NCI-H748 (cell line): ENCODE data around the gene AUTS2.

ENCODE experiments used
- DNase-seq: peaks from one replicate; lab custom pipeline; 2025; ENCODE audit not compliant: unreplicated experiment; lab: John Stamatoyannopoulos, UW

The AUTS2 gene

DNA sequence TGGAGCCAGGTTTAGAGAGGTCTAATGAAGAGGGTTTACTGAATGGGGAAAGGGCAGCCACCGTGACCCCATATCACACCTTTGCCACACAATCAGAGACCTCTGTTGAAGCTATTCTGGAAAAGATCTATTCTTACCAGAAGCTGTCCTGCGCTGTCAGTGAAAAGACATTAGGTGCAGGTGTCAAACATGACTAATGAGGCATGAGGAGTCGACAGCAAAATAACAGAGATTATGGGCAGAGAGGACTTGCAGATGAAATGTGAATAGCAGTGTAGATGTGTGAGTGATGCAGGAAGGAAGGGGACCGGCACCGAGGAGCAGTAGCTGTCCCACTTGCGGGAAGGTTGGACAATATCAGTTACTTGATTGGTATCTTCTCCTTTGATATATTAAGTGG lies 906.0 kb downstream of the AUTS2 start:
- DNase-seq, result no peak

DNA sequence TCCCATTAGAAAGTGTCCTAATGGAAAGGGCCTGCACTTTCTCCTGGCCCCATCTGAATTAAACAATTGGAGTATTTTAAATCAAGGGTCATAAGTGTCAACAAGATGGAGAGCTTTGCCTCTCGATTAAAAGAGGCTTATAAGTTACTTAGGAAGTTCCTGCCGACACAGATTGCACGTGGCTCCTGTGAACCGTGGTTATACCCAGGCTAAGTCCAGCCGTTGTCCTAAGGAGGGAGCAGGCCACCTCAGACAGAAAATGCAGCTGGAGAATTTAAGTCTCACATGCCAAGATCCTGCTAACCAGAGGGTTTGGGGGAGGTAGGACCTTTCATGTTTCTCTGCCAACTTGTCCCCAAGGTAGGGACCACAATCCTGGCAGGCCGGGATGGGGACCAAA lies 907.2 kb downstream of the AUTS2 start:
- DNase-seq, result no peak

DNA sequence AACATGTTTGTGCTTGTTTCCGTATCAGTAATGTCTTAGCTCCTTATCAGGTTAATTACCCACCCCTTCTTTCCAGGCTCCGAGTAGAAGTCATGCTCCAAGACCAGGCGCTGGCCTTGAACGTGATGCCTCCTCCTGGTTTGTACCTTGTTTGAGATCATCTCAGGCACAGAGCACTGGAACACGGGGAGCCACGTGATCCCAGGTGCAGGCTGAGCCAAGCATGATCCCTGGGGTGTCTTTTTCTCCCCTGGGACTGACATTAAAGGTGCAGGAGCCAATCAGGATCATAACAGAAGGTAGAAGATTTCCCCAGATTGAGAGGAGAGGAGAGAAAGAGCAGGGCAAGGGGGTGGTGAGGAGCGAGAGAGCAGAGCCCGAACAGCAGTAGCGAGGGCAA lies 907.6 kb downstream of the AUTS2 start:
- no peak for DNase-seq

DNA sequence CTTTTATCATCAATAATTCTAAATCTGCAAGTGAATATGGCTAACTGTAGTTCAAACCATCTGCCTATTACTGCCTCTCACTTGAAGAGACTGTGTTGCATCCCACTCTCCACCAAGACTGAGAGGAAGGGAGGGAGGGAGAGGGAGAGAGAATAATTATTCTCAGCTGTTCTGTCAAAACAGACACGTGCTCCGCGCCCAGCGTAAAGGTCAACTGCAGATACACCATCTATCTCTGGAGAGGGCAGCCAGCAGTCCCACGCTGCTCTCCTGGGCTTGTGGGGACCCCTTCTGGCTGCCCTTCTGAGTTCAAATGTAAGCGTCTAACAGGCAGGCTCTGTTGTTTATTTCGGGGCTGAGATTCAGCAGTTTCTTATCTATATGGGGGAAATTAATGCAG lies 908.2 kb downstream of the AUTS2 start:
- DNase-seq, result peak; percentile 91

DNA sequence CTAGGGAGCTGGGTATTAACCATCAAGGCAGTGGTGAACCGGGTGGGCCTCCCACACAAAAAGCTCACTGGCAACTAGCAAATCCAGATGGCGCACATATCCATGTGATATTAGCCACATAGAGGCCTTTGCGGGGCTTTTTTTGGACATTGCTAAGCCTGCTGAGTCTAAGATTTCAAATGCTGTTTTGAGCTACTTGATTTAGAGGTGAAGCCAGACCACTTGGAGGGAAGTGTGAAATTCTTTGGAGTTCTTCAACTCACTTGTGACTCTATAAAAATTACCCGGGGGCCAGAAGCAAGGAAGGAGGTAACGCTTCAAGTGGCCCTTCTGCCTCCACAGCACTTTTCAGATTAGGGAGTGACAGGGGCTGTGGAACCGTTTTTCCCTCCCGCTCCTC lies 913.9 kb downstream of the AUTS2 start:
- DNase-seq, result no peak

DNA sequence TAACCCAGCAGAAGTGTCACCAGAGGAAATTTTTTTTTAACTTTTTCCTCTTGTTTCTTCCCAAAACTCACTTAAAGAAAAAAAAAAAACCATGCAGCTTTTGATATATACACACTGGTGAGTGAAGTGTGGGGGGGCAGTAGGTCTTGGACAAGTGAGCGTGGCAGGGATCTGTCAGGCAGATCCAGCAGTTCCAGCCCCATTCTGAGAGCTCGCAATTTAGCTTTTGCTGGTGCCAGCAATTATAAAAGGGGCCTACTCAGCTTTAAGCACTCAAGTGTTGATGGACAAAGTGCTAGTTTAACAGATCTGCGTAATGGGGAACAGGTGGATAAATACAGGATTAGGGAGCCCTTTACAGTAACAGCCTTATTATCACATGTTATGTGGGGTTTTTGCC lies 914.5 kb downstream of the AUTS2 start:
- peak; percentile 59 for DNase-seq

DNA sequence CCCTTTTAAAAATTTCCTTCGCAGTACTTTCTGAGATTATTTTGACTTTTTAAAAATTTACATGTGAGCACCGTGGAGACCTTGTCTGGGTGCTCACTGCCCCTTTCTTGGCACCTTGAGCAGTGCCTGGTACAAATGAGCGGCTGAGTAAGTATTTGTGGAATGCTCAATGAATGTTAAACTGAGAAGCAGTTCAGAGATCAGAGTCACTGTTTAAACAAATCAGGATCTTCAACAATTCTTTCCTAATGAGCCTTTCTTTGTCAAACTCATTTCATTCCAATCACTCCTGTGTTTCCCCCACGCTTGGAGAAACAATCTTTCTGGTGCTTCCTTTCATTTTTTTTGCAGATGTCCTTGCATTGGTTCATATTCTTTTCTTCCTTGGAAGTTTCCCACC lies 922.3 kb downstream of the AUTS2 start:
- DNase-seq, result no peak

DNA sequence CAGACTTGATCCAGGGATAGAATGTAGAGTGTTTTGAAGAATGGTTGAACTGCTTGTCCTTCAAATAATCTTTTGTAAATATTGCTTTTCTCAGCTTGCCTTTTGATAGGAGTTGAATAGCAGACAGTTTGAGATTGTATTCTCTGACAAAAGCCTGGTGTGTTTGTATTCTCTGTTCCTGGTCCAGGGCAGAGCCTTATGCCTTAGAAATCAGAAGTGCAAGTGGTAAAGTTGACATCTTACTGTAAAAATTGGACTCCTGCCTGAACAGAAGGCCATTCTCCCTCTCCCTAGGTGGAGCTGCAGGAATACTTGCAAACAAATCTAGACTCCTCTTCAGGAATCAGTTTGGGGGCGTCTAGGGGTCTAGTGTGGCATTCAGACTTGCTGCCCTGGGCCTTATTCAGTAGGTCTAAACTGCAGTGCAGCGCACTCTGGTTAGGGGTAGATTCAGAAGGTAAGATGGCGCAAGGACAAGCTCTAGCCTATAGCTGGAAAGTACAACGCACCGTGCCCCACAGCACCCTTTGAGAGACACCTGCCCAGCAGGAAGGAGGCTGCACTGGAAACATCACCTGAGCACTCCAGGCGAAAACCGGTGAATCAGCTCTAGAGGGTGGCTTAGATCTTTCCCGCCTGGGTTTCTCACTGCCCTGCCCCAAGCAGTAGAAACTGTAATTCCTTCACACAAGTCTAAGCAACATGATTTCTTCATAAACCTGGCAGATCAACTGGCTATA lies 925.1 kb downstream of the AUTS2 start:
- no peak for DNase-seq

DNA sequence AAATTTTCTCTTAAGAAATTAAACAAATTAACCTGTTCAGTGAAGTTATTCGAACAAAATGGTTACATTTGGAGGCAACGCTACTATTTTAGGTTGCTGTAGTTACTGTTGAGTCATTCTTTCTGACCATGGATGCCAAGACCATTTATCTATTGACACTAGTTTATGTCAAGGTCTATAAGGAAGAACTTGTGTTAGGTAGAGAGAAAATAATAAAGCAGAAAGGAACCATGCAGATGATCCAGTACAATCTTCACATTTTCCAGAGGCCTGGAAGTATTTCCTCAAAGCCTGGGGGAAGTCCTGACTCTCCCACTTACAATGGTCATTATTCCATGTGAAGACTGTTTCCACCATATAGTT lies 925.7 kb downstream of the AUTS2 start:
- DNase-seq, result no peak

DNA sequence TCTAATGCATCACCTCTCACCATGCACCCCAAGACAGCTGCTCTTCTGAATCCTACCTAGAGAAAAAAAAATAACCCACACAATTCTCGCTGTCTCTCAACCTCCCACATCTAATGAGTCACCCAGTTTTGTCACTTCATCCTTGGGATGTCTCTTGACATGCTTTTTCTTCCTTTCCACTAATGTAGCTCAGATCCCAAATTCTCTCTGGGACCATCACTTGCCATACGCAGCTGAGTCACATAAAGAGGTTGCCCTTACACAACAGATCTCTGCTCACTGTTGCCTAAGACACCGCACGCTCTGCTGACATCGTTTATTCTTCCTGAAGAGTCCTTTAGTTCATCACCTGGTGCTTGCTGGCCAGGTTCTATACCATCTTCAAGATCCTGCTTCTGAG lies 927.7 kb downstream of the AUTS2 start:
- no peak for DNase-seq

DNA sequence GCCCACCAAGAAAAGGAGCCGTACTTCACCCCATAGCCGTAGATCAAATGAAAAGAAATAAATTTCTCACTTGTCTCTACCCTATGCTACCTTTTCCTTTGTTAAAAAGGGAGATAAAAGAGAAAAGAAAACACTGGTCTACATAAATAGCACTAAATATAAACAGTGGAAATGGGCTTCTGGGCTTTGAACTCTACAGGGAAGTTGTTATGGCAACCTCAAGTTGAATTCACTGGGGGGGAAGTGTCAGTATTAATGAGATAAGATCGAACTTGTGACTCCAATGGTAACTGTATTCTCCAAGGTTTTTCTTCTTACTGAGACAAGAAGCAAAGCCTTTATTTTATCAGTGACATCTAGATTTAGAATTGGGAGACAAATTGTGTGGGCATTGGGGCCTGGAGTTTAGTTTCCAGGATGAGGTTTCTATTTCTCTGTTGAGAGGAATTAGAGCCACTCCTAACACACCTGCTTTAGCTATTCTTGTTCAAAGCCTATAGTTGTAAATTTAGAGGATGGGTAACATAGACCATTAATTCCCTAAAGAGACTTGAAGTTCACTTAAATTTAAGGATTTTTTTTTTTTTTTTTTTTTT lies 929.3 kb downstream of the AUTS2 start:
- DNase-seq, result peak; percentile 50

DNA sequence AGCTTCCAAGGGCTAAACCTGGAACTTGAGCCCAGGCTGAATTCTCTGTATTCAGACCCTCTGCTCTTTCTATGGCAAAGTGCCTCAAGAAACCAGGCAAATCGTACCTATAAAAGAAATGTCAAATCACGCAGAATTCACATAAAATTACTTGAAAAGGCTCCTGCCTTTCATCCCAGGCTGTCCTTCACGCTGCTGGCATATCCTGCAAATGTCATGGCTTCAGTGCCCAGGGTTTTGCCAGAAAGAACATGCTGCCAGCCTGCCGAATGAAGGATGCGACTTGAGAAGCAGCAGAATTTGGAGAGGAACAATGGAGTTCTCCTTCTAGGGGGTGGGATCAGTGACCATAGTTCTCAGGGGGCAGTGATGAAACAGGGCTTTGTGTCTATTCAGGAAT lies 931.2 kb downstream of the AUTS2 start:
- DNase-seq, result no peak

DNA sequence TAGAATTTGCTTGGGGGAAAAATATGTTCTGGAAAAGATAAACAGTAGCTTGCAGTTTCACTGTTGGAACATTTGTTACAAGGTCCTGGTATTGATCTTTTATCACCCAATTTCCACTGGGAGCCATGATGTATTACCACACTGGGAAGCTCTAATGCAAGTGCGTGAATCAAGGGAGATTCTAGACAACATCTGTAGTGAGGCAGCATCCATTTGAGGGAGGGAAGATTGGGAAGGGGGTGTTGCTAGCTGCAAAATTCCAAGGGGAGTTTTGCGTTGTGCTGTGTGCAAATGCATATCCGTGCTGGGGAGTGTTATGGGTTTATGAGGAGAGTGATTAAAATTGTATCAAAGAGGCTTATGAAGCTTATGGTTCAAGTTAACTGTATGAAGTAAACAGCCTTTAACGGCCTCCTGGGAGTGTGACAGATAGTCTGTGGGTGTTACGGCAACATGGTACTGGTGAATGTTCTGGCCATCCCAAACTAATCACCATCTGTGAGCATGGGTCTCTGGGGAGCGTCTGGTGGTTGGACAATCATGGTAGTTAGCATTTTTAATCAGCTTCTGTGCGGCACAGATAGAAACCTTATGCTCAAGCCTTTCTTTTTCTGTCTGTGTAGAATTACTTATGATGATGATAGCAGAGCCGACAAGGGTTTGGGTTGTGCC lies 931.8 kb downstream of the AUTS2 start:
- no peak for DNase-seq

DNA sequence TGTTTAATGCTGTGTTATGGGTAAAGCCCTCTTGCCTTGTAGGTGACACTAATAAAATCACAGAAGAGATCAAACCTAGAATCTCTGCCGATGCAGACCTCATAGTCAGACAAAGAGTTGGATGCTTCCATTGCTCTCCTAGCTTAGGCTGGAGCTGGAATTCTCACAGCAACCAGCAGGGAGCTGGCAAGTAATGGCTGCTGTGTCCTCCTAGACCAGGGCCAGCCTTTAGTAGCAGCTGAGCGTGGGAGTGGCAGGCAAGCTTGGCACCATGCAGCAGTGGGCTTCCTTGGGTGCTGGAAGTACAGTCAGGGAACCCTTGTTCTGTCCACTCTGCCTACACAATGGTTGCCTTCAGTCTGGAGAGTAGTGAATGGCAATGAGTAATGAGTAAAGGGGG lies 935.3 kb downstream of the AUTS2 start:
- no peak for DNase-seq

DNA sequence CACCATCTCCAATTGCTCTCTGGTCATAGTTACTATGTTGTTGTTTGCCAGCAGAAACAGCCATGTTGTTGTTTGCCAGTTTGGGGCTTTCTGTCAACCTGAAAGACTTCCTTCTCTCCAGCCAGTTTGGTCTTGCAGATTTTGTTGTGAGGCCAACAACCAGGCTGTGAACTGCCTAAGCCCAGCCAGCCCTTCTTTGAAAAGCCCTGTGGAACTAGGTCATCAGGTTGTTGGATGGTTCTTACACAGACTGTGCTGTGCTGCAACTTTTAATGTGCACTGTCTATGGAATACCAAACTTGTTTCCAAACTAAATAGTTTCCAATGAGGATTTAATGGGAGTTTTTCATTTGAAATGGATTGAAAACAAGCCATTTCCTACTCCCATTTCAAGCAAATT lies 940.9 kb downstream of the AUTS2 start:
- DNase-seq, result no peak

DNA sequence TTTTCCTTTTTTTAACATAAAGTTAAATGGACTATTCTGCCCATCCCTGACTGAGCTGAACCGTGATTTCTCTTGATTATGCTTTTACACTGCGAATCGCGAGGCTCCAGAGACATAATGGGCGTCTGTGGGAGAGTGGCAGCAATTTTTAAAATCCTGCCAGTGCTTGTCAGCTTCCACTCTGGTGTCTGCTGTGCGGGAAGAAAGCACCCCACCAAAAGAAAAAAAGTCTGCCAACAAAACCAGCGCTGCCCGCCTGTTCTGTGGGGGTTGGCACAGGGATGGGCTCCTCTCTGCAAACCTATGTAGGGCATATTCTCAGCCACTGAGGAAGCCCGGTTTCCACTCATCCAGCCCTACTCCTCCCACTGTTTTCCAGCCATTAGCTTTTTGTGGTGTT lies 941.3 kb downstream of the AUTS2 start:
- no peak for DNase-seq

DNA sequence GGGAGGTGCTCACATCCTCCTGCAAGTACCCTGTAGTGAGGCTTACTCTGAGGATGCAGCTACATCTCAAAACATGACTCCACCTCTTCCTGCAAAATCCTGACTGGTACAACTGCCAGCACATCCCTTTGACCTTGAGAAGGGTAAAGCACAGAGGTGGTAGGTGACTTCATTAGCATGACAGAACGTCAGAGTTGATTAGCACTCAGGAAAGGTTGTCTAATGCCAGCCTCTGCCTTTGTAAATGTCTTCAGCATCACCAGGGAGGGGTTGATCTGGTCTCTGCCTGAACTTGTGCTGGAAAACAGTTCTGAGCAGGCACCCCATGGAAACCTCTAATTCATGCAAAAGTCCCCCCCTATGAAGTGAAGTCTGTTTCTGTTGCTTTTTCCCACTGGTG lies 942.4 kb downstream of the AUTS2 start:
- DNase-seq, result no peak

DNA sequence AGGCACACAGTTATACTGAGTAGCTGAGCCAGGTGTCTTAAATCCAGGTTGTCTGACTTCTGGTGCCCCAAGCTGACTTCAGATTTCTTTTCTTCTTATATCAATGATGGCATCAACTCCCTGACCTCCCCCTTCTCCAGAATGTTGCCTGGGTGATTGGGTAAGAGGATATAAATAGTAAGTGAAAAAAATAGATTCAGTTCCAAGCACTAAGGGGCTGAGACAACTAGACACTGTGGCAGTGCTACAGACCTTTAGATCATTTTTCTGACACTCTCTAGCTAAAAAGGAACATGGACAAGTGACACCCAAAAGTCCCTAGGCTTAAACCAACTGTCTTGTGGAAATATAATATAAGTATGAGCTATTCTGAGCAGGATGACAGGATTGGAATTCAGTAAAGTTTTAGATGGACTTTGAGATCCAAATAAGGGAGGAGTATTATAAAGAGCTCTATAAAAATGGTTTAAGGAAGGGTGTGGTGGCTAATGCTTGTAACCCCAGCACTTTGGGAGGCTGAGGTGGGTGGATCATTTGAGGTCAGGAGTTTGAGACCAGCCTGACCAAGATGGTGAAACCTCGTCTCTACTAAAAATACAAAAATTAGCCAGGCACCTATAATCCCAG lies 944.6 kb downstream of the AUTS2 start:
- DNase-seq, result no peak

DNA sequence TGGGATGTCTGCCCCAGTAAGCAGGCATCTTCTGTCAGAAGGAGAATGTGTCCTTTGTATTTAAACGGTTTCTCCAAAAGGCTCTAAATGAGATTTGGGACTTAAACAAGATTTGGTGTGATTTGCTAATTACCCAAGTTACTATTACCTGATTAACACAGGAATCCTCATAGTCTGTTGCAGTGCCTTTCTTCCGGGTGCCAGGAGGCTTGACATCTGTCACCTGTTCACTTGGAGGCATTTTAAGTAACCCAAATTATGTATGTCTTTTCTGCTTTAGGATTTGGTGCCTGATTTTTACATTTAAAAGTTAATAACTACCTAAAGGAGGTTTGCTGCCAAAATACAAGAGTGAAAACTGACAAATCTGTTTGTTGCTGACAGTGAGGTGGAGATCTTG lies 945.7 kb downstream of the AUTS2 start:
- no peak for DNase-seq

DNA sequence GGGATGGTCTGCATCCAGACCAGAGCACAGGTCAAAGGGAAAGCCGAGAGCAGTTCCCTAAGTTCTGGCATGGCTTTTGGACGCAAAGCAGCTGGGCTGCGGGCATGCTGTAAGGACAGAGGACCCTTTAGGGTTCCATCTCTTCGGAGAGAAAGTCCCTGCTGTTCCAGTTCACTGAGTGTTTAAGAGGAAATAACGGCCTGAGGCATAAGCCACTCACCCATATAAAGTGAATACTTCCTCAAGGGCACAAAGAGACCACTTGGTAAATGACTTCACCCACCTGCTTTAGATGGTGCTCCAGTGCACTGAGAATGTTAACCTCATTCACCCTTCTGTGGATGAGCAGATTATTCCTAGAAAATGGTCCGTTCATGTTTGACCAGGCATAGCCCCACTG lies 946.9 kb downstream of the AUTS2 start:
- no peak for DNase-seq

DNA sequence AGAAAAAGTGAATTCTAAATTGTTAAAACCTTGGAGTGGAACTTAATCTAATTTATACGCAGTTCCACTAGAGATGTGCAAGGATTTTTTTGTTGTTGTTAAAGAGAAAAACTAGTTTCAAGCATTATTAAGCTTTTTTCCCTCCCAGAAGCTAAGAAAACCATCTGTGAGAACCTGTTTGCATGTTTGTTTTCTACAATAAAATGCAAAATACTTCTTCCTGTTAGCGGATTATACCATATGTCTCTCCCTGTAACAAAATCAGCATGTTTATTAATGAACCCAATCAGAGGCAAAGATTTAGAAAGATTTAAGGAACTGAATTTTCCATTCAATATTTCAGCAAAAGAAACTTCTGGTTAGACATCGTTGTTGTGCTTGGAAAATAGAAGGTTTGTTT lies 953.9 kb downstream of the AUTS2 start:
- no peak for DNase-seq

DNA sequence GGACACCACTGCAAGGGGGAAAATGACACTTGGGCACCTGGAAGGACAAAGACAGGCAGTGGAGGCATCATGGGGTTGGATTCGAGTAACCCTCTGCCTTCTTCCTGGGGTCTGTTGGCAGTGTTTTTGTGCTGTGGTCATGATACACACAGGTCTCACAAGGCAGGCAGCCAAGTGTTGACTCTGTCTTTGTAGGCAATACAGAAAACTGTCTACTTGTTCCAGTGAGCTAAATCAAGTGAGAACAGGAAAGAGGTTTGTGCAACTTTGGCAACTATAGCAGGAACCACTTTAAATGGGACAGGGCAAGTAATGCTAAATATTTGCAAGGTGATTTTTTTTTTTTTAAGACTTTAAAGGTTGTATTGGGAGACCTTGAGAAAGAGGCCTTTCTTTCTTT lies 955.1 kb downstream of the AUTS2 start:
- no peak for DNase-seq
